Measurements from ENCODE around the gene SLC36A3. TPM values are rescaled to one million over a fixed set of nuclear protein-coding genes. Genes with fewer than 3 reads are reported as not detected.

The SLC36A3 gene
- total and polyA plus RNA-seq, 11 donors = not detected

DNA sequence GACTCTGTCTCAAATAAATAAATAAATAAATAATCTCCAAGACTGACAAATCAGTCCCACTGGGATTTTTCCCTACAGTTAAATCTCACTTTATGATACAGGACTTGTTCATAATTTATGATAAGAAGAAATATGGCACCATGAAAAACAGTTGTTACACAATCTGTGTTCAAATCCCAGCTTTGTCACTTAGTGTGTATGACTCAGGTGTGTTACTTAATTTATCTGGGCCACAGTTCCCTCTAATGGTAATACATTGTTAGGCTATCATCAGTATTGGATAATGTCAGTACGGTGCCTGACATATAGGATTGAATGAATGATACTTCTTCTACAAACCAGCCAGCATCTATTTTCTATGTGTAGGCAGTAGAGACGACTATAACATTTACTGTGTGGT, 23.1 kb downstream of the SLC36A3 start:
- intact Hi-C loops (cut with DNase I) = no loop called here
- DNase-seq = no peak

DNA sequence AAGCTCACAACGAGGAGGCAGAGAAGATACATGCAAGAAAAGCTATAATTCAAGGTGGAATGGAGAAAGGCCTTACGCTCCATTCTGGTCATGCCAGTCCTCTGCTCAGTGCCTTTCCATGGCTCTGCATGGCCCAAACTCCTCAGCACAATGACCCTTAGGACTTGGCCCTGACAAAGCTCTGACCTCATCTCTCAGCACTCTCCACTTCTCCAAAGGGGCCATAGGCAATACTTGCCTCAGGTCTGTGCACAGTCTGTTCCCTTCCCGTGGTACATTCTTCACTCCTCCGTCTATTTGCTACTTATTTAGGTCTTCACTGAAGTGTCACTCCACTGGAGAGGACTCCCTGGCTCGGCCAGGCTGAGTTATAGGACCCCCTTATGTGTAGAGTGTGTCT, 24.7 kb downstream of the SLC36A3 start:
- intact Hi-C loops (cut with DNase I) = no loop called here
- no peak for DNase-seq
- Histone ChIP-seq H3K4me1 (no peaks in the 10 kb centered on the region), H3K4me3 (no peak overlapping the region), H3K36me3 (no peaks in the 10 kb centered on the region), H3K27ac (no peak overlapping the region), H3K9me3 (no peaks in the 10 kb centered on the region), H3K27me3 (no peaks in the 10 kb centered on the region)
- ATAC-seq = no peak
- 76 to 83% (median 79%) methylated on average over 5 of the region's 5 CpGs for WGBS, 4 donors
- no peak for TF ChIP-seq POLR2A (IDR thresholded peaks at IDR 0.05)
- no peak for TF ChIP-seq CTCF (IDR thresholded peaks at IDR 0.05)

More for the DNA sequence above, 23.1 kb downstream of the SLC36A3 start:
- TF ChIP-seq POLR2A (IDR thresholded peaks at IDR 0.05) = no peak
- H3K27me3 ChIP-seq = no peaks in the 10 kb centered on the region
- 77 to 96% (median 87%) methylated on average over 2 of the region's 2 CpGs for WGBS, 4 donors
- no peaks in the 10 kb centered on the region for H3K9me3 ChIP-seq
- H3K4me3 ChIP-seq = no peak overlapping the region
- H3K4me1 ChIP-seq = no peaks in the 10 kb centered on the region
- H3K36me3 ChIP-seq = no peaks in the 10 kb centered on the region
- no peak overlapping the region for H3K27ac ChIP-seq
- ATAC-seq = no peak

DNA sequence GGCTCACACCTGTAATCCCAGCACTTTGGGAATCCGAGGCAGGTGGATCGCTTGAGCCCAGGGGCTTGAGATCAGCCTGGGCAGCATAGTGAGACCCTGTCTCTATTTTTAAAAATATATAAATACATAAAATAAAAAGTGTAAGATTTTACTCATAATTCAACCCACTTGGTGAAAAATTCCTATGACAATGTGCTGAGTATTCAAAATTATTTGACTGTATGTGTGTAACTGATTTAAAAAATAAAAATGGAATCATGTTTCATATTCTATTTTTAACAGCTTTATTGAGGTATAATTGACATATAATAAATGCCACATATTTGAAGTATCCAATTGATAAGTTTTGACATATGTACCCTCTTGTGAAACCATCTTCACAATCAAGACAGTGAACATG, 27.8 kb downstream of the SLC36A3 start:
- H3K9me3 ChIP-seq = no peaks in the 10 kb centered on the region
- intact Hi-C loops (cut with DNase I) = no loop called here
- TF ChIP-seq POLR2A (IDR thresholded peaks at IDR 0.05) (no peak), CTCF (IDR thresholded peaks at IDR 0.05) (no peak)
- H3K27ac ChIP-seq = no peak overlapping the region
- 95 to 98% (median 97%) methylated on average over 2 of the region's 2 CpGs for WGBS, 4 donors
- H3K4me3 ChIP-seq = no peak overlapping the region
- peaks cover 0 to 1% (median 0%) of the 10 kb centered on the region in 9 donors for H3K36me3 ChIP-seq
- ATAC-seq (no peak), DNase-seq (no peak)
- no peaks in the 10 kb centered on the region for H3K27me3 ChIP-seq
- H3K4me1 ChIP-seq = peaks cover 0 to 4% (median 0%) of the 10 kb centered on the region in 12 donors

- Histone ChIP-seq H3K27ac (no peak overlapping the region), H3K36me3 (peaks cover 0 to 12% (median 9%) of the 10 kb centered on the region in 9 donors), H3K27me3 (no peaks in the 10 kb centered on the region), H3K9me3 (no peaks in the 10 kb centered on the region), H3K4me1 (peaks cover 0 to 14% (median 0%) of the 10 kb centered on the region in 12 donors), H3K4me3 (no peak overlapping the region)
- ATAC-seq (no peak), DNase-seq (no peak)
- no peak for TF ChIP-seq CTCF (IDR thresholded peaks at IDR 0.05)
- TF ChIP-seq POLR2A (IDR thresholded peaks at IDR 0.05) = no peak
- intact Hi-C loops (cut with DNase I) = no loop called here
Measured at GRCh38 chr5:151274666-151275065, 28.9 kb downstream of the SLC36A3 start.

DNA sequence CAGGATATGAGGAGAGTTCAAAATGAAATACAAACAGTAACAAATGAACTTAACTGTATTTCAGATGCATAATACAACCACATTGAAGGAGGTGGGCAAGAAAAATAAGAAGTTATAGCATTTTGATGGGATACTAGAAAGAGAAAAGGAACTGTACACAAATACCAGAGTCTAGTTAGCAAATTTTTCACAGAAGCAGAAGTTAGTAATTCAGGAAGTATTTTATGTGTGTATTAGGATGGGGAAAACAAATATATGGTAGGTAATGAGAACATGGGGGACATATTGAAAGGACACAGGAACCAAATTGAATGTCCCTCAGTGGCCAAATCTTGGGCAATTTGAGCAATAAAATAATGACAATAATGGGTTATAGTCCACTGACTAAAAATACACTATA, 32.2 kb downstream of the SLC36A3 start:
- Histone ChIP-seq H3K36me3 (peaks cover 0 to 46% (median 37%) of the 10 kb centered on the region in 9 donors), H3K4me1 (peaks cover 0 to 14% (median 0%) of the 10 kb centered on the region in 12 donors), H3K27me3 (no peaks in the 10 kb centered on the region), H3K27ac (no peak overlapping the region), H3K9me3 (no peaks in the 10 kb centered on the region), H3K4me3 (no peak overlapping the region)
- DNase-seq (no peak), ATAC-seq (no peak)
- intact Hi-C loops (cut with DNase I) = no loop called here
- no peak for TF ChIP-seq CTCF (IDR thresholded peaks at IDR 0.05)
- no peak for TF ChIP-seq POLR2A (IDR thresholded peaks at IDR 0.05)

Data from heart left ventricle (tissue), 16 donors.